ENCODE measurements around the gene DICER1.

Gene DICER1

GRCh38 chr14:95096476-95096875 is 60.9 kb downstream of the DICER1 start:
- no peak for DNase-seq (ENCODE audit: low read depth)

GRCh38 chr14:95095996-95096395 is 61.3 kb downstream of the DICER1 start:
- DNase-seq (ENCODE audit: low read depth): no peak
- no peak overlapping the region for H3K4me3 ChIP-seq (ENCODE audit: control insufficient read depth, low read depth, low read length)
- TF ChIP-seq, protein P1, sequence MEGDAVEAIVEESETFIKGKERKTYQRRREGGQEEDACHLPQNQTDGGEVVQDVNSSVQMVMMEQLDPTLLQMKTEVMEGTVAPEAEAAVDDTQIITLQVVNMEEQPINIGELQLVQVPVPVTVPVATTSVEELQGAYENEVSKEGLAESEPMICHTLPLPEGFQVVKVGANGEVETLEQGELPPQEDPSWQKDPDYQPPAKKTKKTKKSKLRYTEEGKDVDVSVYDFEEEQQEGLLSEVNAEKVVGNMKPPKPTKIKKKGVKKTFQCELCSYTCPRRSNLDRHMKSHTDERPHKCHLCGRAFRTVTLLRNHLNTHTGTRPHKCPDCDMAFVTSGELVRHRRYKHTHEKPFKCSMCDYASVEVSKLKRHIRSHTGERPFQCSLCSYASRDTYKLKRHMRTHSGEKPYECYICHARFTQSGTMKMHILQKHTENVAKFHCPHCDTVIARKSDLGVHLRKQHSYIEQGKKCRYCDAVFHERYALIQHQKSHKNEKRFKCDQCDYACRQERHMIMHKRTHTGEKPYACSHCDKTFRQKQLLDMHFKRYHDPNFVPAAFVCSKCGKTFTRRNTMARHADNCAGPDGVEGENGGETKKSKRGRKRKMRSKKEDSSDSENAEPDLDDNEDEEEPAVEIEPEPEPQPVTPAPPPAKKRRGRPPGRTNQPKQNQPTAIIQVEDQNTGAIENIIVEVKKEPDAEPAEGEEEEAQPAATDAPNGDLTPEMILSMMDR (IDR thresholded peaks at IDR 0.05; ENCODE audit: control insufficient read depth, insufficient read depth, low read depth, low read length, missing control alignments): no peak

More at GRCh38 chr14:95096476-95096875, 60.9 kb downstream of the DICER1 start:
- TF ChIP-seq, protein P1 (IDR thresholded peaks at IDR 0.05; ENCODE audit: control insufficient read depth, insufficient read depth, low read depth, low read length, missing control alignments): no peak
- no peak overlapping the region for H3K4me3 ChIP-seq (ENCODE audit: control insufficient read depth, low read depth, low read length)

DNA sequence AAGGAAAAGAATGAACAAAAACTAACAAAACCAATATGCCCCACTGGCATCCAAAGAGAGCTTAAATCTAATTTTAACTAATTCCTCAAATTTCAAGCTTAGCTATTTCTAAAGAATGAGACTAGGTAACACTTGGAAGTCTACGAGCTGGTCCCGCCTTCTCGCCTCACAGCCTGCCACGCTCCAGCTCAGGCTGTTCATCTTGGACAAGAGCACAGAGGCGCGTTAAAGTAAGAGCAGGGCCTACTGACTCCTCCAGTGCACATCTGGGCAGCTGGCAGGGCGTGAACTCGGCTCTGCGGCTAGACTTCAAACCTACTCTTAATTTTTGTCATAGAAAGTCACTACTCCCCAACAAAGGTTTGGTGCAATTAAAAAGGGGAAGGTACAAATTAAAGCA is 64.6 kb downstream of the DICER1 start:
- DNase-seq (ENCODE audit: low read depth): no peak
- TF ChIP-seq, protein P1 (IDR thresholded peaks at IDR 0.05; ENCODE audit: control insufficient read depth, insufficient read depth, low read depth, low read length, missing control alignments): no peak
- no peak overlapping the region for H3K4me3 ChIP-seq (ENCODE audit: control insufficient read depth, low read depth, low read length)

DNA sequence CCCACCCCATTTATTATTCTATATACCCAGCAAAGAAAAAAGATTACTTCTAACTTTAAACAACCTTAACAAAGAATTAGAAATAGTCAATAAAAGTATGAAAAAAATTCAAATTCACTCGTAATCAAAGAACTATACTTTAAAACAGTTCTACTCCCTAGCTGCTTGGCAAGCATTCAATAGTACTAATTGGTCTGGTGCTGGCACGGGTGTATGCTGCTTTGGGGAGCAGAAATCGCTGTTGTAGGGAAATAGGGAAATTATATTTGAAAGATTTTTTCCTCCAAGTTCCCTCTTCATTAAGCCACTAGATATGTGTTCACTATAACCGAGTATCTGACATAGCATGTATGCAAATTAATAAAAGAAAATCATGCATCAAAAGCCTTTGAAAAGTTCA is 65.7 kb downstream of the DICER1 start:
- no peak for DNase-seq (ENCODE audit: low read depth)
- TF ChIP-seq, protein P1 (IDR thresholded peaks at IDR 0.05; ENCODE audit: control insufficient read depth, insufficient read depth, low read depth, low read length, missing control alignments): no peak
- H3K4me3 ChIP-seq (ENCODE audit: control insufficient read depth, low read depth, low read length): no peak overlapping the region

DNA sequence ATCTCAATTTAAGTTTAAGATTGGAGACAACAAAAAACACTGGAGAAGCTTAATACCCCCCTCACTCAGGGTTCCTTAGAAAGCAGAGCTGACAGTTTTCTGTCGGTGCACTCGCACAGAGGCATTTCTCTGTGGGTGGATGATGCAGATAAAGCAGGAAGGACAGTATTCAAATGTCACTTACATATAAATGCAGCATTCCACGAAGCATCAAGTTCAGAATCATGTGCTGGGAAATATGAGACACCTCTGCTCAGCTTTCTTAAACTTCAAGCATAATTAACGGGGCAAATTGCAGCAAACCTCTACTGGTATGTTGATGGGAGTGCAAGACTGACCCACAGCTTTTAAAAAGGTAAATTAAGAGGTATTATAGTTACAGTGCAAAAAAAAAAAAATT is 68.7 kb downstream of the DICER1 start:
- no peak for DNase-seq (ENCODE audit: low read depth)
- H3K4me3 ChIP-seq (ENCODE audit: control insufficient read depth, low read depth, low read length): no peak overlapping the region
- TF ChIP-seq, protein P1 (IDR thresholded peaks at IDR 0.05; ENCODE audit: control insufficient read depth, insufficient read depth, low read depth, low read length, missing control alignments): no peak

- TF ChIP-seq, protein P1 (IDR thresholded peaks at IDR 0.05; ENCODE audit: control insufficient read depth, insufficient read depth, low read depth, low read length, missing control alignments): no peak
- no peak for DNase-seq (ENCODE audit: low read depth)
- H3K4me3 ChIP-seq (ENCODE audit: control insufficient read depth, low read depth, low read length): no peak overlapping the region
Measured at GRCh38 chr14:95087619-95088018, 69.7 kb downstream of the DICER1 start.

DNA sequence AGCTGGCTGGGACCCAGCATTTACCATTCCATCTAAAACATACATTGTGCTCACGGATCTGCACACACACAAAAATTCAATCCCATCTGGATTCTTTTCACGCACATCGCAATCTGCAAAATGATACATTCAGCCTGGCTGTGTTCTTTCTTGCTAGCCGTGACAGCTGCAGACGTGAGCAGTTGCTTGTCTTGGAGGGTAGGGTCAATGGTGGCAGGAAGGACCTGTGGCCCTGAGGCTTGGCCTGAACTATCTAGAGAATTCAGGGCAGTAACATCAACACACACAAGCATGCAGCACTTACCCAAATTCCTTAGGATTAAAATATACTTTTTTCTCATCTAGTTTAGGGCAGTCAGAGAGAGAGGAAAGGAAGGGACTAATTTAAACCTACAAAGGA is 72.0 kb downstream of the DICER1 start:
- no peak for DNase-seq (ENCODE audit: low read depth)
- H3K4me3 ChIP-seq (ENCODE audit: control insufficient read depth, low read depth, low read length): no peak overlapping the region
- TF ChIP-seq, protein P1 (IDR thresholded peaks at IDR 0.05; ENCODE audit: control insufficient read depth, insufficient read depth, low read depth, low read length, missing control alignments): no peak
